IMR-90 (cell line): ENCODE data around the gene RPS6KA5. TPM values are rescaled to one million over a fixed set of nuclear protein-coding genes. Genes with fewer than 3 reads are reported as not detected.

Source experiments
- ATAC-seq: fragments of 200-7000 bp; cut with Tn5 transposase; 2 replicates; pipeline ENCODE4 v1.9.1; 2020; ENCODE audit warnings: low read depth, mild to moderate bottlenecking, moderate library complexity
- BruUV-seq: library from RNA; stranded (reverse); fragments of 400-500 nt; replicated peaks from 2 replicates; lab custom pipeline; 2021; lab: Mats Ljungman, UMichigan
- CTCF ChIA-PET: fragments of 300-600 bp; formaldehyde crosslinking; extraction: SDS; loops from one replicate; lab custom pipeline; 2021; ENCODE audit warnings: antibody characterized with exemption; lab: Yijun Ruan, JAX
- POLR2A ChIA-PET: fragments of 300-600 bp; sonication (Branson Sonifier 250); formaldehyde crosslinking; loops from one replicate; lab custom pipeline; 2022; ENCODE audit warnings: antibody characterized with exemption; ENCODE audit not compliant: unreplicated experiment; lab: Charles Lee
- DNase-seq: peaks from one replicate; pipeline ENCODE4 v3.0.0; 2013
- H2AFZ ChIP-seq: replicated peaks from 2 replicates; pipeline ENCODE3; 2013; ENCODE audit warnings: low read length, mild to moderate bottlenecking; ENCODE audit not compliant: poor library complexity
- H2AK5ac ChIP-seq: 2 replicates; pipeline ENCODE4 v1.6.1; 2013; ENCODE audit warnings: low read depth, low read length, inconsistent platforms
- H2AK9ac ChIP-seq: replicated peaks from 2 replicates; pipeline ENCODE3; 2013; ENCODE audit warnings: mild to moderate bottlenecking, low read depth, low read length, moderate library complexity; ENCODE audit not compliant: poor library complexity
- H2BK120ac ChIP-seq: 2 replicates; pipeline ENCODE4 v1.6.1; 2013; ENCODE audit warnings: low read depth, low read length, inconsistent platforms
- H2BK15ac ChIP-seq: 3 replicates; pipeline ENCODE4 v1.6.1; 2013; ENCODE audit warnings: low read depth, low read length, inconsistent platforms
- H2BK20ac ChIP-seq: 2 replicates; pipeline ENCODE4 v1.6.1; 2013; ENCODE audit warnings: low read depth, mild to moderate bottlenecking, inconsistent platforms, low read length, moderate library complexity
- H2BK5ac ChIP-seq: 2 replicates; pipeline ENCODE4 v1.6.1; 2013; ENCODE audit warnings: mild to moderate bottlenecking, low read depth, low read length, inconsistent platforms; ENCODE audit not compliant: poor library complexity, severe bottlenecking
- H3K14ac ChIP-seq: replicated peaks from 2 replicates; pipeline ENCODE4 v1.6.1; 2013; ENCODE audit warnings: low read depth, low read length, inconsistent platforms
- H3K18ac ChIP-seq: 2 replicates; pipeline ENCODE4 v1.6.1; 2013; ENCODE audit warnings: low read depth, low read length, control low read depth
- H3K23ac ChIP-seq: 2 replicates; pipeline ENCODE4 v1.6.1; 2013; ENCODE audit warnings: low read depth, low read length, inconsistent platforms
- H3K27ac ChIP-seq: 2 replicates; pipeline ENCODE4 v1.5.1; 2013; ENCODE audit warnings: mild to moderate bottlenecking, control low read depth, low read length; ENCODE audit not compliant: insufficient read depth
- H3K27me3 ChIP-seq: 2 replicates; pipeline ENCODE4 v1.6.1; 2013; ENCODE audit warnings: low read length; ENCODE audit not compliant: control insufficient read depth, insufficient read depth
- H3K36me3 ChIP-seq: 2 replicates; pipeline ENCODE4 v1.6.1; 2013; ENCODE audit warnings: low read length, mixed read lengths; ENCODE audit not compliant: control insufficient read depth, insufficient read depth
- H3K4ac ChIP-seq: 2 replicates; pipeline ENCODE4 v1.6.1; 2013; ENCODE audit warnings: low read depth, low read length, inconsistent platforms
- H3K4me1 ChIP-seq: 2 replicates; pipeline ENCODE4 v1.6.1; 2013; ENCODE audit warnings: low read length, mixed read lengths; ENCODE audit not compliant: control insufficient read depth, insufficient read depth
- H3K4me2 ChIP-seq: 2 replicates; pipeline ENCODE4 v1.6.1; 2013; ENCODE audit warnings: low read depth, mild to moderate bottlenecking, control low read depth, low read length, moderate library complexity
- H3K4me3 ChIP-seq: 2 replicates; pipeline ENCODE4 v1.5.1; 2013; ENCODE audit warnings: low read depth, mild to moderate bottlenecking, control low read depth, low read length, moderate library complexity; ENCODE audit not compliant: insufficient read depth
- H3K56ac ChIP-seq: 2 replicates; pipeline ENCODE4 v1.6.1; 2013; ENCODE audit warnings: low read length, inconsistent platforms; ENCODE audit not compliant: insufficient read depth; ENCODE audit errors: extremely low read depth
- H3K79me1 ChIP-seq, 2 experiments: 2 replicates each; pipeline ENCODE4 v1.6.1; 2013; ENCODE audit warnings: low read length in 2 of 2, inconsistent platforms in 1 of 2, low read depth in 1 of 2
- H3K9ac ChIP-seq: 2 replicates; pipeline ENCODE4 v1.6.1; 2013; ENCODE audit warnings: low read depth, low read length, control low read depth
- H3K9me1 ChIP-seq: 2 replicates; pipeline ENCODE4 v1.6.1; 2013; ENCODE audit warnings: low read length, inconsistent platforms; ENCODE audit not compliant: insufficient read depth
- H3K9me3 ChIP-seq: 2 replicates; pipeline ENCODE4 v1.6.1; 2013; ENCODE audit warnings: low read length; ENCODE audit not compliant: control insufficient read depth, insufficient read depth
- H4K20me1 ChIP-seq: 2 replicates; pipeline ENCODE4 v1.6.1; 2013; ENCODE audit warnings: low read length, inconsistent platforms; ENCODE audit not compliant: insufficient read depth
- H4K5ac ChIP-seq: 2 replicates; pipeline ENCODE4 v1.6.1; 2013; ENCODE audit warnings: mild to moderate bottlenecking, low read depth, low read length, control low read depth
- H4K8ac ChIP-seq, 2 experiments: 2 replicates each; pipeline ENCODE4 v1.6.1; 2013; ENCODE audit warnings: low read depth in 2 of 2, low read length in 2 of 2, control low read depth in 1 of 2, inconsistent platforms in 1 of 2
- H4K91ac ChIP-seq: 2 replicates; pipeline ENCODE4 v1.6.1; 2013; ENCODE audit warnings: low read depth, low read length, inconsistent platforms; ENCODE audit not compliant: insufficient read depth
- CEBPB ChIP-seq: IDR thresholded peaks from 2 replicates; pipeline ENCODE4 v1.6.1; 2012; ENCODE audit warnings: low read depth, low read length, improper control_type of control experiment
- CTCF ChIP-seq: conservative IDR thresholded peaks from 2 replicates; pipeline ENCODE4 v1.5.1; 2012; ENCODE audit warnings: mild to moderate bottlenecking, low read depth, low read length, improper control_type of control experiment
- ELK1 ChIP-seq: fragments of 150-350 bp; IDR thresholded peaks from 2 replicates; pipeline ENCODE4 v1.6.1; 2016; ENCODE audit warnings: low read depth, mild to moderate bottlenecking, low read length, moderate library complexity, borderline replicate concordance
- RFX5 ChIP-seq: IDR thresholded peaks from 2 replicates; pipeline ENCODE4 v1.8.0; 2012; ENCODE audit warnings: low read depth, mild to moderate bottlenecking, low read length, moderate library complexity
- WGBS, 2 experiments: methylation state at CpG; one replicate each; pipeline versions ENCODE4 v1.1.5 to v1.1.7; 2013; ENCODE audit warnings: missing lambda C conversion rate in 2 of 2; ENCODE audit not compliant: insufficient read length in 1 of 2; ENCODE audit errors: extremely low coverage in 2 of 2; 5-methylcytosine and 5-hydroxymethylcytosine counted together
- dilution Hi-C: fragments of 300-500 bp; cut with HindIII; formaldehyde crosslinking; loops from one replicate; pipeline ENCODE4 v1.14.3; 2018; ENCODE audit warnings: low sequenced_read_pairs; ENCODE audit not compliant: unreplicated experiment
- in situ Hi-C: fragments of 300-500 bp; cut with MboI; formaldehyde crosslinking; loops from 3 replicates; pipeline ENCODE4 v1.14.3; 2019; ENCODE audit warnings: low sequenced_read_pairs, inconsistent platforms, mixed read lengths
- intact Hi-C: fragments of 100-400 bp; cut with micrococcal nuclease; formaldehyde crosslinking; loops from 2 replicates; pipeline ENCODE4 v1.10.0; 2022
- polyA plus RNA-seq, 3 experiments: library from polyadenylated mRNA; depleted of rRNA; stranded (reverse); fragments of >200 nt; gene quantifications; 2 replicates each; pipeline ENCODE4 v1.2.3, GENCODE V29; 2012; ENCODE audit warnings: low replicate concordance in 1 of 3
- total RNA-seq: library from RNA; depleted of rRNA; stranded (reverse); fragments of >200 nt; gene quantifications from 2 replicates; pipeline ENCODE4 v1.2.3, GENCODE V29; 2012

RPS6KA5 gene
- total and polyA plus RNA-seq, 2 of the 4 experiments (the other 2 are of a cell fraction), result 0.36 TPM

DNA sequence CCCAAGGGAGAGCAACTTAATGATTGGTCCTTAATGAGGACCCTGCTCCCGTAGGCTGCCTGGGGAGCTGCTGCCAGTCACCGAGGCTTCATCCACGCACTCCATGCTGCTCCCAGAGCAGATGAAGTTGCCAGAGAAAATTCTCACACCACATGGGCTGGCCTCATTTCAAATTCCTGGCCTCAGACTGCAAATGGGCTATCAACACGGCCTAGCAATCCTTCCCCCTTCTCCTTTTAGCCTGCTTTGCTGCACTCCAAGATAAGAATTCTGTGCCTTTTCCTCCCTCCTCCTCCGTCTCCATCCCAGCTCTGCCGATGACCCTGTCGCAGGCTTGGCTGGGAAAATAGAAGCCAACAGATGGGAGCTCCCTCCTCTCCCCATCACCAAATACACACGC, 42.7 kb upstream of the RPS6KA5 start (continued):
- TF ChIP-seq ELK1 (no peak), RFX5 (no peak)

- ChIA-PET POLR2A (no interaction called here), CTCF (no interaction called here)
- no peak overlapping the region for H2BK20ac ChIP-seq
- H4K20me1 ChIP-seq, result no peaks in the 10 kb centered on the region
- no peak overlapping the region for H2BK120ac ChIP-seq
- no peak overlapping the region for H3K56ac ChIP-seq
- H4K91ac ChIP-seq, result no peak overlapping the region
- ATAC-seq, result no peak
- H2AFZ ChIP-seq, result no peak overlapping the region
- no peak for DNase-seq
- intact Hi-C loops (no loop called here), in situ Hi-C loops (no loop called here), dilution Hi-C loops (no loop called here)
- H3K27me3 ChIP-seq, result peaks cover 5% of the 10 kb centered on the region
- H3K36me3 ChIP-seq, result no peaks in the 10 kb centered on the region
- no peak overlapping the region for H3K18ac ChIP-seq
- no peak overlapping the region for H3K9ac ChIP-seq
- no peak overlapping the region for H3K23ac ChIP-seq
- no TSS peak for BruUV-seq
- no peak overlapping the region for H3K4me3 ChIP-seq
- H2AK5ac ChIP-seq, result no peak overlapping the region
- H2BK5ac ChIP-seq, result no peak overlapping the region
- H2BK15ac ChIP-seq, result no peak overlapping the region
- no CpG with 5 or more reads among the region's 5 CpGs for WGBS, 2 experiments
- H3K79me1 ChIP-seq, result no peaks in the 10 kb centered on the region
- no peak overlapping the region for H3K4ac ChIP-seq
- no peak overlapping the region for H3K4me2 ChIP-seq
- no peak overlapping the region for H4K5ac ChIP-seq
- H2AK9ac ChIP-seq, result no peak overlapping the region
- no peak overlapping the region for H4K8ac ChIP-seq
- H3K4me1 ChIP-seq, result no peaks in the 10 kb centered on the region
- no peak overlapping the region for H3K27ac ChIP-seq
- no peak overlapping the region for H3K14ac ChIP-seq
- no peak for TF ChIP-seq CTCF
- no peak for TF ChIP-seq CEBPB
- H3K9me1 ChIP-seq, result no peaks in the 10 kb centered on the region
- no peaks in the 10 kb centered on the region for H3K9me3 ChIP-seq
Observed at GRCh38 chr14:91100102-91100501, 39.7 kb upstream of the RPS6KA5 start.
